IMR-90 (cell line): Measurements from ENCODE around the gene ASGR2. TPM values are rescaled to one million over a fixed set of nuclear protein-coding genes. Genes with fewer than 3 reads are reported as not detected.

Experiments
- ATAC-seq: fragments of 200-7000 bp; cut with Tn5 transposase; 2 replicates; pipeline ENCODE4 v1.9.1; 2020; ENCODE audit warnings: low read depth, mild to moderate bottlenecking, moderate library complexity
- BruUV-seq: library from RNA; stranded (reverse); fragments of 400-500 nt; replicated peaks from 2 replicates; lab custom pipeline; 2021; lab: Mats Ljungman, UMichigan
- CTCF ChIA-PET: fragments of 300-600 bp; formaldehyde crosslinking; extraction: SDS; loops from one replicate; lab custom pipeline; 2021; ENCODE audit warnings: antibody characterized with exemption; lab: Yijun Ruan, JAX
- POLR2A ChIA-PET: fragments of 300-600 bp; sonication (Branson Sonifier 250); formaldehyde crosslinking; loops from one replicate; lab custom pipeline; 2022; ENCODE audit warnings: antibody characterized with exemption; ENCODE audit not compliant: unreplicated experiment; lab: Charles Lee
- DNase-seq: peaks from one replicate; pipeline ENCODE4 v3.0.0; 2013
- H2AFZ ChIP-seq: replicated peaks from 2 replicates; pipeline ENCODE3; 2013; ENCODE audit warnings: low read length, mild to moderate bottlenecking; ENCODE audit not compliant: poor library complexity
- H2AK5ac ChIP-seq: 2 replicates; pipeline ENCODE4 v1.6.1; 2013; ENCODE audit warnings: low read depth, low read length, inconsistent platforms
- H2AK9ac ChIP-seq: replicated peaks from 2 replicates; pipeline ENCODE3; 2013; ENCODE audit warnings: mild to moderate bottlenecking, low read depth, low read length, moderate library complexity; ENCODE audit not compliant: poor library complexity
- H2BK120ac ChIP-seq: 2 replicates; pipeline ENCODE4 v1.6.1; 2013; ENCODE audit warnings: low read depth, low read length, inconsistent platforms
- H2BK15ac ChIP-seq: 3 replicates; pipeline ENCODE4 v1.6.1; 2013; ENCODE audit warnings: low read depth, low read length, inconsistent platforms
- H2BK20ac ChIP-seq: 2 replicates; pipeline ENCODE4 v1.6.1; 2013; ENCODE audit warnings: low read depth, mild to moderate bottlenecking, inconsistent platforms, low read length, moderate library complexity
- H2BK5ac ChIP-seq: 2 replicates; pipeline ENCODE4 v1.6.1; 2013; ENCODE audit warnings: mild to moderate bottlenecking, low read depth, low read length, inconsistent platforms; ENCODE audit not compliant: poor library complexity, severe bottlenecking
- H3K14ac ChIP-seq: replicated peaks from 2 replicates; pipeline ENCODE4 v1.6.1; 2013; ENCODE audit warnings: low read depth, low read length, inconsistent platforms
- H3K18ac ChIP-seq: 2 replicates; pipeline ENCODE4 v1.6.1; 2013; ENCODE audit warnings: low read depth, low read length, control low read depth
- H3K23ac ChIP-seq: 2 replicates; pipeline ENCODE4 v1.6.1; 2013; ENCODE audit warnings: low read depth, low read length, inconsistent platforms
- H3K27ac ChIP-seq: 2 replicates; pipeline ENCODE4 v1.5.1; 2013; ENCODE audit warnings: mild to moderate bottlenecking, control low read depth, low read length; ENCODE audit not compliant: insufficient read depth
- H3K27me3 ChIP-seq: 2 replicates; pipeline ENCODE4 v1.6.1; 2013; ENCODE audit warnings: low read length; ENCODE audit not compliant: control insufficient read depth, insufficient read depth
- H3K36me3 ChIP-seq: 2 replicates; pipeline ENCODE4 v1.6.1; 2013; ENCODE audit warnings: low read length, mixed read lengths; ENCODE audit not compliant: control insufficient read depth, insufficient read depth
- H3K4ac ChIP-seq: 2 replicates; pipeline ENCODE4 v1.6.1; 2013; ENCODE audit warnings: low read depth, low read length, inconsistent platforms
- H3K4me1 ChIP-seq: 2 replicates; pipeline ENCODE4 v1.6.1; 2013; ENCODE audit warnings: low read length, mixed read lengths; ENCODE audit not compliant: control insufficient read depth, insufficient read depth
- H3K4me2 ChIP-seq: 2 replicates; pipeline ENCODE4 v1.6.1; 2013; ENCODE audit warnings: low read depth, mild to moderate bottlenecking, control low read depth, low read length, moderate library complexity
- H3K4me3 ChIP-seq: 2 replicates; pipeline ENCODE4 v1.5.1; 2013; ENCODE audit warnings: low read depth, mild to moderate bottlenecking, control low read depth, low read length, moderate library complexity; ENCODE audit not compliant: insufficient read depth
- H3K56ac ChIP-seq: 2 replicates; pipeline ENCODE4 v1.6.1; 2013; ENCODE audit warnings: low read length, inconsistent platforms; ENCODE audit not compliant: insufficient read depth; ENCODE audit errors: extremely low read depth
- H3K79me1 ChIP-seq, 2 experiments: 2 replicates each; pipeline ENCODE4 v1.6.1; 2013; ENCODE audit warnings: low read length in 2 of 2, inconsistent platforms in 1 of 2, low read depth in 1 of 2
- H3K9ac ChIP-seq: 2 replicates; pipeline ENCODE4 v1.6.1; 2013; ENCODE audit warnings: low read depth, low read length, control low read depth
- H3K9me1 ChIP-seq: 2 replicates; pipeline ENCODE4 v1.6.1; 2013; ENCODE audit warnings: low read length, inconsistent platforms; ENCODE audit not compliant: insufficient read depth
- H3K9me3 ChIP-seq: 2 replicates; pipeline ENCODE4 v1.6.1; 2013; ENCODE audit warnings: low read length; ENCODE audit not compliant: control insufficient read depth, insufficient read depth
- H4K20me1 ChIP-seq: 2 replicates; pipeline ENCODE4 v1.6.1; 2013; ENCODE audit warnings: low read length, inconsistent platforms; ENCODE audit not compliant: insufficient read depth
- H4K5ac ChIP-seq: 2 replicates; pipeline ENCODE4 v1.6.1; 2013; ENCODE audit warnings: mild to moderate bottlenecking, low read depth, low read length, control low read depth
- H4K8ac ChIP-seq, 2 experiments: 2 replicates each; pipeline ENCODE4 v1.6.1; 2013; ENCODE audit warnings: low read depth in 2 of 2, low read length in 2 of 2, control low read depth in 1 of 2, inconsistent platforms in 1 of 2
- H4K91ac ChIP-seq: 2 replicates; pipeline ENCODE4 v1.6.1; 2013; ENCODE audit warnings: low read depth, low read length, inconsistent platforms; ENCODE audit not compliant: insufficient read depth
- BHLHE40 ChIP-seq: fragments of 150-350 bp; IDR thresholded peaks from 2 replicates; pipeline ENCODE4 v1.6.1; 2016; ENCODE audit warnings: mild to moderate bottlenecking, low read depth, low read length
- CHD1 ChIP-seq: IDR thresholded peaks from 2 replicates; pipeline ENCODE4 v1.6.1; 2012; ENCODE audit warnings: low read depth, low read length, improper control_type of control experiment
- CTCF ChIP-seq: conservative IDR thresholded peaks from 2 replicates; pipeline ENCODE4 v1.5.1; 2012; ENCODE audit warnings: mild to moderate bottlenecking, low read depth, low read length, improper control_type of control experiment
- FOS ChIP-seq: fragments of 150-350 bp; IDR thresholded peaks from 2 replicates; pipeline ENCODE4 v1.6.1; 2016; ENCODE audit warnings: low read depth, low read length
- POLR2A ChIP-seq: IDR thresholded peaks from 2 replicates; pipeline ENCODE4 v1.6.1; 2012; ENCODE audit warnings: mild to moderate bottlenecking, low read depth, low read length
- RAD21 ChIP-seq: IDR thresholded peaks from 2 replicates; pipeline ENCODE4 v1.6.1; 2012; ENCODE audit warnings: low read length, improper control_type of control experiment
- RFX5 ChIP-seq: IDR thresholded peaks from 2 replicates; pipeline ENCODE4 v1.8.0; 2012; ENCODE audit warnings: low read depth, mild to moderate bottlenecking, low read length, moderate library complexity
- WGBS, 2 experiments: methylation state at CpG; one replicate each; pipeline versions ENCODE4 v1.1.5 to v1.1.7; 2013; ENCODE audit warnings: missing lambda C conversion rate in 2 of 2; ENCODE audit not compliant: insufficient read length in 1 of 2; ENCODE audit errors: extremely low coverage in 2 of 2; 5-methylcytosine and 5-hydroxymethylcytosine counted together
- dilution Hi-C: fragments of 300-500 bp; cut with HindIII; formaldehyde crosslinking; loops from one replicate; pipeline ENCODE4 v1.14.3; 2018; ENCODE audit warnings: low sequenced_read_pairs; ENCODE audit not compliant: unreplicated experiment
- in situ Hi-C: fragments of 300-500 bp; cut with MboI; formaldehyde crosslinking; loops from 3 replicates; pipeline ENCODE4 v1.14.3; 2019; ENCODE audit warnings: low sequenced_read_pairs, inconsistent platforms, mixed read lengths
- intact Hi-C: fragments of 100-400 bp; cut with micrococcal nuclease; formaldehyde crosslinking; loops from 2 replicates; pipeline ENCODE4 v1.10.0; 2022
- microRNA-seq, 2 experiments: library from miRNA; stranded (forward) in 1 of 2; unstranded in 1 of 2; fragments of 10-50 nt in 1 of 2; fragments of <30 nt in 1 of 2; gene quantifications in 1 of 2; microRNA quantifications in 1 of 2; one replicate each; pipeline versions ENCODE3 to v1.1.0; 2013 to 2020; ENCODE audit not compliant: insufficient read depth in 1 of 2, insufficient read length in 1 of 2, unreplicated experiment in 1 of 2
- polyA plus RNA-seq, 3 experiments: library from polyadenylated mRNA; depleted of rRNA; stranded (reverse); fragments of >200 nt; gene quantifications; 2 replicates each; pipeline ENCODE4 v1.2.3, GENCODE V29; 2012; ENCODE audit warnings: low replicate concordance in 1 of 3
- small RNA-seq, 5 experiments: library from RNA; depleted of rRNA; stranded (forward); fragments of <200 nt; gene quantifications; one replicate each; pipeline ENCODE3, GENCODE V24; 2012
- total RNA-seq: library from RNA; depleted of rRNA; stranded (reverse); fragments of >200 nt; gene quantifications from 2 replicates; pipeline ENCODE4 v1.2.3, GENCODE V29; 2012; rRNA removed

Gene ASGR2
- total and polyA plus RNA-seq, 2 of the 4 experiments (the other 2 are of a cell fraction): not detected

DNA sequence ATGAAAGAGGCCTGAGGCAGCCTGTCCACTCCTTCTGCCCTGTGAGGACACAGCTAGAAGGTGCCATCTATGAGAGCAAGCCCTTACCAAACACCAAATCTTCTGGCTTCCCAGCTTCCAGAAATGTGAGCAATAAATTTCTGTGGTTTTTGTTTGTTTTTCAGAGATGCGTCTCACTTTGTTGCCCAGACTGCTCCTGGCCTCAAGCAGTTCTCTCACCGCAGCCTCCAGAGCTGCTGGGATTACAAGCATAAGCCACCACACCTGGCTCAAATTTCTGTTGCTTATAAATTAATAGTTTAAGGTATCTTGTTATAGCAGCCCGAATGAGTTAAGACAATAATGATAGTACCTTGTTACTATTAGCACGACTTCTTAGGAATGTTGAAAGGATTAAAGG is 58.2 kb downstream of the ASGR2 start:
- no peaks in the 10 kb centered on the region for H3K9me3 ChIP-seq
- no peak overlapping the region for H2AK5ac ChIP-seq
- no peak overlapping the region for H2BK15ac ChIP-seq
- BruUV-seq: no TSS peak
- intact Hi-C loops (no loop called here), dilution Hi-C loops (no loop called here), in situ Hi-C loops (loop anchor here (25.0 kb wide), 1 partner anchor 481 kb away; the partner anchor contains the start of gene TNFSF12)
- H3K4me2 ChIP-seq: no peak overlapping the region
- no peak overlapping the region for H3K56ac ChIP-seq
- ChIA-PET CTCF (interaction anchor here (0.7 kb wide), 2 partner anchors 11 to 167 kb away, joined by 3 to 4 read pairs; no protein-coding TSS in a partner anchor), POLR2A (interaction anchor here (0.6 kb wide), 1 partner anchor 101 kb away, joined by 10 read pairs; no protein-coding TSS in a partner anchor)
- no peak overlapping the region for H2BK5ac ChIP-seq
- peaks cover 9% of the 10 kb centered on the region for H3K27me3 ChIP-seq
- no peak for TF ChIP-seq CTCF
- no peak for TF ChIP-seq BHLHE40
- TF ChIP-seq FOS: no peak
- TF ChIP-seq RFX5: no peak
- TF ChIP-seq RAD21: no peak
- TF ChIP-seq CHD1: no peak
- no peak for TF ChIP-seq POLR2A
- no peak overlapping the region for H3K9ac ChIP-seq
- H4K20me1 ChIP-seq: no peaks in the 10 kb centered on the region
- H3K4me1 ChIP-seq: 0 out of 2 replicates have a peak, but pooled peaks cover 2% of the 10 kb centered on the region
- no peak overlapping the region for H4K8ac ChIP-seq
- H3K14ac ChIP-seq: no peak overlapping the region
- no peaks in the 10 kb centered on the region for H3K36me3 ChIP-seq
- H3K9me1 ChIP-seq: no peaks in the 10 kb centered on the region
- no peak overlapping the region for H2AK9ac ChIP-seq
- H2BK120ac ChIP-seq: no peak overlapping the region
- H3K79me1 ChIP-seq: no peaks in the 10 kb centered on the region
- no peak overlapping the region for H2BK20ac ChIP-seq
- H3K18ac ChIP-seq: no peak overlapping the region
- H2AFZ ChIP-seq: no peak overlapping the region
- WGBS, 2 experiments: no CpG with 5 or more reads among the region's 4 CpGs
- no peak for ATAC-seq
- no peak overlapping the region for H4K91ac ChIP-seq
- H3K4me3 ChIP-seq: no peak overlapping the region
- H4K5ac ChIP-seq: no peak overlapping the region
- H3K4ac ChIP-seq: no peak overlapping the region
- H3K27ac ChIP-seq: no peak overlapping the region
- DNase-seq: no peak
- H3K23ac ChIP-seq: no peak overlapping the region

Small RNA genes within 50 kb of the gene (microRNA-seq; reads per million reads assigned to microRNA genes)
- gene AC120057.1 (ENCODE audit: insufficient read depth, insufficient read length): not detected

Small RNA genes within 50 kb of the gene (small RNA-seq; reads per million reads assigned to genes)
- 0 reads per million in 5 experiments for gene AC120057.1

Other genes starting within 250 kb of the ASGR2 start
- gene ALOX12, start 118.8 kb downstream of the ASGR2 start, total RNA-seq: not detected in 2 replicates
- gene ALOX12, start 118.8 kb downstream of the ASGR2 start, polyA plus RNA-seq (2012; rRNA removed): 0.03 TPM in 1 of 2 replicates, not detected in the other
- 31.1 and 42.3 TPM in 2 replicates for gene RNASEK, start 102.2 kb downstream of the ASGR2 start, total RNA-seq
- gene RNASEK, start 102.2 kb downstream of the ASGR2 start, polyA plus RNA-seq (2012; rRNA removed): 165 and 183 TPM in 2 replicates
- gene BCL6B, start 91.8 kb downstream of the ASGR2 start, total RNA-seq: not detected in 2 replicates
- not detected in 2 replicates for gene BCL6B, start 91.8 kb downstream of the ASGR2 start, polyA plus RNA-seq (2012; rRNA removed)
- gene SLC16A13, start 78.8 kb downstream of the ASGR2 start, total RNA-seq: under 0.01 and 0.18 TPM in 2 replicates
- gene SLC16A13, start 78.8 kb downstream of the ASGR2 start, polyA plus RNA-seq (2012; rRNA removed): 2.2 and 2.3 TPM in 2 replicates
- gene SLC16A11, start 70.7 kb downstream of the ASGR2 start, total RNA-seq: not detected in 2 replicates
- gene SLC16A11, start 70.7 kb downstream of the ASGR2 start, polyA plus RNA-seq (2012; rRNA removed): not detected in 2 replicates
- gene CLEC10A, start 34.6 kb downstream of the ASGR2 start, total RNA-seq: not detected in 2 replicates
- gene CLEC10A, start 34.6 kb downstream of the ASGR2 start, polyA plus RNA-seq (2012; rRNA removed): not detected in 2 replicates
- gene ASGR1, start 64.5 kb upstream of the ASGR2 start, total RNA-seq: 1.3 and 1.9 TPM in 2 replicates
- gene ASGR1, start 64.5 kb upstream of the ASGR2 start, polyA plus RNA-seq (2012; rRNA removed): 3.8 and 4.2 TPM in 2 replicates
- gene DLG4, start 105.0 kb upstream of the ASGR2 start, total RNA-seq: 8.1 and 8.2 TPM in 2 replicates
- 28.5 and 30.5 TPM in 2 replicates for gene DLG4, start 105.0 kb upstream of the ASGR2 start, polyA plus RNA-seq (2012; rRNA removed)
- gene ACADVL, start 105.1 kb upstream of the ASGR2 start, total RNA-seq: 129 and 139 TPM in 2 replicates
- 752 and 844 TPM in 2 replicates for gene ACADVL, start 105.1 kb upstream of the ASGR2 start, polyA plus RNA-seq (2012; rRNA removed)
- gene DVL2, start 119.7 kb upstream of the ASGR2 start, total RNA-seq: 20.3 and 21.3 TPM in 2 replicates
- 10.5 and 11.8 TPM in 2 replicates for gene DVL2, start 119.7 kb upstream of the ASGR2 start, polyA plus RNA-seq (2012; rRNA removed)
- 44.8 and 45.5 TPM in 2 replicates for gene PHF23, start 124.6 kb upstream of the ASGR2 start, total RNA-seq
- gene PHF23, start 124.6 kb upstream of the ASGR2 start, polyA plus RNA-seq (2012; rRNA removed): 54.4 and 58.5 TPM in 2 replicates
- 70.8 and 77.8 TPM in 2 replicates for gene GABARAP, start 127.6 kb upstream of the ASGR2 start, total RNA-seq
- 702 and 780 TPM in 2 replicates for gene GABARAP, start 127.6 kb upstream of the ASGR2 start, polyA plus RNA-seq (2012; rRNA removed)
- gene CTDNEP1, start 136.9 kb upstream of the ASGR2 start, total RNA-seq: 18.3 and 23.8 TPM in 2 replicates
- 132 TPM in 2 replicates for gene CTDNEP1, start 136.9 kb upstream of the ASGR2 start, polyA plus RNA-seq (2012; rRNA removed)
- gene ELP5, start 137.4 kb upstream of the ASGR2 start, total RNA-seq: 46.6 and 48.0 TPM in 2 replicates
- gene ELP5, start 137.4 kb upstream of the ASGR2 start, polyA plus RNA-seq (2012; rRNA removed): 38.6 and 39.3 TPM in 2 replicates
- gene CLDN7, start 147.7 kb upstream of the ASGR2 start, total RNA-seq: 0.56 and 1.4 TPM in 2 replicates
- 1.4 and 2.8 TPM in 2 replicates for gene CLDN7, start 147.7 kb upstream of the ASGR2 start, polyA plus RNA-seq (2012; rRNA removed)
- gene SLC2A4, start 166.9 kb upstream of the ASGR2 start, total RNA-seq: under 0.01 TPM in 1 of 2 replicates, not detected in the other
- 0.07 TPM in 2 replicates for gene SLC2A4, start 166.9 kb upstream of the ASGR2 start, polyA plus RNA-seq (2012; rRNA removed)
- not detected in 2 replicates for gene YBX2, start 179.8 kb upstream of the ASGR2 start, total RNA-seq
- gene YBX2, start 179.8 kb upstream of the ASGR2 start, polyA plus RNA-seq (2012; rRNA removed): 0.17 TPM in 1 of 2 replicates, not detected in the other
- gene EIF5A, start 192.8 kb upstream of the ASGR2 start, total RNA-seq: 718 and 883 TPM in 2 replicates
- gene EIF5A, start 192.8 kb upstream of the ASGR2 start, polyA plus RNA-seq (2012; rRNA removed): 660 and 782 TPM in 2 replicates
- gene GPS2, start 200.5 kb upstream of the ASGR2 start, total RNA-seq: 36.2 and 37.5 TPM in 2 replicates
- 47.5 and 50.9 TPM in 2 replicates for gene GPS2, start 200.5 kb upstream of the ASGR2 start, polyA plus RNA-seq (2012; rRNA removed)
- 8.4 and 9.2 TPM in 2 replicates for gene NEURL4, start 214.5 kb upstream of the ASGR2 start, total RNA-seq
- 23.3 and 26.3 TPM in 2 replicates for gene NEURL4, start 214.5 kb upstream of the ASGR2 start, polyA plus RNA-seq (2012; rRNA removed)
- gene ACAP1, start 221.7 kb upstream of the ASGR2 start, total RNA-seq: under 0.01 and 0.83 TPM in 2 replicates
- 2.1 and 2.3 TPM in 2 replicates for gene ACAP1, start 221.7 kb upstream of the ASGR2 start, polyA plus RNA-seq (2012; rRNA removed)
- 10.6 and 10.8 TPM in 2 replicates for gene KCTD11, start 237.3 kb upstream of the ASGR2 start, total RNA-seq
- gene KCTD11, start 237.3 kb upstream of the ASGR2 start, polyA plus RNA-seq (2012; rRNA removed): 14.4 and 16.4 TPM in 2 replicates
- gene TMEM95, start 240.3 kb upstream of the ASGR2 start, total RNA-seq: not detected in 2 replicates
- gene TMEM95, start 240.3 kb upstream of the ASGR2 start, polyA plus RNA-seq (2012; rRNA removed): not detected in 2 replicates